Gastrocnemius medialis (tissue), 4 donors: ENCODE results near the gene CCDC47.

Source experiments
- POLR2A ChIP-seq, 2 donors: fragments of 450-650 bp; IDR thresholded peaks; one replicate each; pipeline ENCODE4 v1.6.1; 2017; ENCODE audit warnings: antibody characterized with exemption in 2 of 2, mild to moderate bottlenecking in 2 of 2, moderate library complexity in 2 of 2
- TF ChIP-seq, protein P1 (sequence below), 5 experiments: fragments of 450-650 bp in 3 of 5; fragments of 200-600 bp in 2 of 5; sonication (generic) in 2 of 5; IDR thresholded peaks in 4 of 5; conservative IDR thresholded peaks in 1 of 5; 1 replicate in 4 of 5; 2 replicates in 1 of 5; pipeline ENCODE4 v1.5.1; 2016 to 2019; ENCODE audit warnings: antibody characterized with exemption in 5 of 5, mild to moderate bottlenecking in 3 of 5, moderate library complexity in 3 of 5

DNA sequence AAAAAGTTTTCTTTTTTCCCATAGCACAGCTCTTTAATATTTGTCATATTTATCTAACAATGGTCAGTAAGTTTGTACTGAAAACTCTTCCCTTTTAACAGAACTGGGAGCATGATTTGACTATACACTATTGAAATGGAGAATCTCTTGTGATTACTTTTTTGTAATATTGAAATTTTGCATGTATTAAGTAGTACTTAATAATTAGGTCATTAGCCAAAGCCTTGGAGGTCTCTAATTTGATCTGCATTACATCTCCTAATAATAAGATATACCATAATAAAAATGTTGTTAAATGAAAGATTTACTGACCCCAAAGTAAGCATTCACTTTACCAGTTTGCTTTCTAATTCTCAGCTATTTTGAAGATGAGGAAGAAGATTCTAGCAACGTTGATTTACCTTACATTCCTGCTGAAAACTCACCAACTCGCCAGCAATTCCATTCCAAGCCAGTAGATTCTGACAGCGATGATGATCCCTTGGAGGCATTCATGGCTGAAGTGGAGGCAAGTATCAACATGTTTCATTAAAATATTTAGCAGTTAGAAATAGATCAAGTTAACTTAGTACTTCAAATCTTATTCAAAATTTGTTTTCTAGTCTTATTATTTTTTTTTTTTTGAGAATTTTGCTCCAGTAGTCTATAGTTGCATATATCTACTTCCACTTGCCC, 18.8 kb upstream of the CCDC47 start:
- TF ChIP-seq, protein P1, sequence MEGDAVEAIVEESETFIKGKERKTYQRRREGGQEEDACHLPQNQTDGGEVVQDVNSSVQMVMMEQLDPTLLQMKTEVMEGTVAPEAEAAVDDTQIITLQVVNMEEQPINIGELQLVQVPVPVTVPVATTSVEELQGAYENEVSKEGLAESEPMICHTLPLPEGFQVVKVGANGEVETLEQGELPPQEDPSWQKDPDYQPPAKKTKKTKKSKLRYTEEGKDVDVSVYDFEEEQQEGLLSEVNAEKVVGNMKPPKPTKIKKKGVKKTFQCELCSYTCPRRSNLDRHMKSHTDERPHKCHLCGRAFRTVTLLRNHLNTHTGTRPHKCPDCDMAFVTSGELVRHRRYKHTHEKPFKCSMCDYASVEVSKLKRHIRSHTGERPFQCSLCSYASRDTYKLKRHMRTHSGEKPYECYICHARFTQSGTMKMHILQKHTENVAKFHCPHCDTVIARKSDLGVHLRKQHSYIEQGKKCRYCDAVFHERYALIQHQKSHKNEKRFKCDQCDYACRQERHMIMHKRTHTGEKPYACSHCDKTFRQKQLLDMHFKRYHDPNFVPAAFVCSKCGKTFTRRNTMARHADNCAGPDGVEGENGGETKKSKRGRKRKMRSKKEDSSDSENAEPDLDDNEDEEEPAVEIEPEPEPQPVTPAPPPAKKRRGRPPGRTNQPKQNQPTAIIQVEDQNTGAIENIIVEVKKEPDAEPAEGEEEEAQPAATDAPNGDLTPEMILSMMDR (IDR thresholded peaks at IDR 0.05 in 4 of 5, conservative IDR thresholded peaks at IDR 0.05 in 1 of 5): no peak
- TF ChIP-seq POLR2A (IDR thresholded peaks at IDR 0.05): no peak
